HG03025 (cell line): ENCODE measurements around the gene CRABP1.

Experiments used
- ATAC-seq: cut with Tn5 transposase; IDR thresholded peaks from one replicate; pipeline ENCODE4 v1.9.1; 2021; ENCODE audit warnings: mild to moderate bottlenecking, moderate library complexity; ENCODE audit not compliant: unreplicated experiment, low FRiP score

CRABP1 gene

GRCh38 chr15:78316283-78317083, 23.7 kb upstream of the CRABP1 start:
- no peak for ATAC-seq

GRCh38 chr15:78317145-78317836, 22.9 kb upstream of the CRABP1 start:
- ATAC-seq: no peak

GRCh38 chr15:78319588-78319987, 20.6 kb upstream of the CRABP1 start:
- ATAC-seq: no peak

GRCh38 chr15:78320183-78320582, 20.0 kb upstream of the CRABP1 start:
- no peak for ATAC-seq

DNA sequence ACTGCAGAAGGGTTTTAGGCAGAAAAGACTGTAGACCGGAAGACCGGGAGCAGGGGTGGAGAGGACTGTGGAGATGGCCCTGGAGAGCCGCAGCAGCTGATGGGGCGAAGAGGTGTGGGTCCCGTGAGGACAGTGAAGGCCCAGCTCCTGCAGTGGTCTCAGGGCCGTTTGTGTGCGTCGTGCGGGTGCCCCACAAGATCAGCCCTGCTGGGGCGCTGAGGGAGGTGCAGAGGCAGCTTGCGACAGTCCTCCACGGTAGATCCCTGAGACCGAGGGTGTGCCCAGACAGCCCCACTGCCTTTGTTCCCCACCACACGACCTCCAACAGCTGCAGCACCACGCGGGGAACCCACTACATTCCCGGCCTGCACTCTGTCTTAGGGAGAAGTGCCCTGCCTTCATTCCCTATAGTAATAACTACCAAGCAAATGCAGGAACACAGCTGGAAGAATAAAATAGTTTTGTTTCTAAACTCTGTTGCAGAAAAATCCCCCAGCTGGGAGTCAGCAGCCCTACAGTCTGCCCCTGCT, 19.0 kb upstream of the CRABP1 start:
- ATAC-seq: no peak

DNA sequence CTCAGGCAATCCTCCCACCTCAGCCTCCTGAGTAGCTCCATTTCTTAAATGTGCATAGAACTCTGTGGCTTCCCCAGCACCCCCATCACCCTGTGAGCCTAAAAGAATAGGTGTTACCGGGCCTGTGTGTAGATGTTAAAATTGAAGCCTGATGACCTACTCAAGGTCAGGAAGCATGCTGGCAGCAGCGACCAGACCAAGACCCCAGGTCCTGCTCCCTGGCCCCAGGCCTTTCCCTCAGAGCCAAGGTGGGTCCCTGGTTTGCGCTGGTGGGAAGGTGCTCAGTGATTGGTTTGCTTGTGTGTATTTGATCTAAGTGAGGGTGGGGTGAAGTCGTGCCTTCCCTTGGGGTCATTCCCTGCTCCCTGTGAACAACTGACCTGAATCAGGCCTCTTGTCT, 18.4 kb upstream of the CRABP1 start:
- ATAC-seq: no peak

GRCh38 chr15:78322243-78322642, 17.9 kb upstream of the CRABP1 start:
- no peak for ATAC-seq

DNA sequence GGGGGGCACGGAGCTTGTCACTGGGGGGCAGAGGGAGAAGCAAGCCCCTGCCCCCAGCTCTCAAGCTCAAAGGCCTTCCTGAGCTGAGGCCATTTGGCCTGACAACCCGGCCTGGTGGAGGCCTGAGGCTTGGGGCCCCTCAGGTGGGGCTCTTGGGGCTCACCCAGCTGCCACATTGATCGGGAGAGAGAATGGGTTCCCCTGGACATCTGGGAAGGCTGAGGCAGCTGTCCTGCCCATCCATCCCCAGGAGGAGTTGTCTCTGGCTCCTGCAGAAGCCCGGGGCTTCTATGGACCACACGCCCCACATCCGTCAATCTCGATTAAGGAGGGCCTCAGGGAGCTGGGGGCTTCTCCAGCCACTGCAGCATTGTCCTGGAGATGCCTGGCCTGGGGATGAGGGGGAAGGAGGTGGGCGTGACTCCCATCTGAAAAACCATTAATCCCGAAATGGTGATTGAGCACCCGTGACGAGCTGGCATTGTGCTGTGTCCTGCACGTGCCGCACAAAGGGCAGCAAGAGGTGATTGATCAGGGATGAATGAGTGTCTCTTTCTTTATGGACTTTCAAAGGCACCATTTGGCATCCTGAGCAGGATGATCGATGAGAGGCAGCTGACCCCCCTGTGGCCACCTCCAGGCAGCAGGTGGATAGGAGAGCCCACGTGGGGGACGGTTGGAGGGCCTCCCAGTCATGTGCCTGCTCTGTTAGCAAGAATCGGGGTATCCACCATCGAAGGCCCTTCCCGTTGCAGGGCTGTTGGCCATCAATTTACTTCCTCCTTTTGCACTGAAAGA, 17.2 kb upstream of the CRABP1 start:
- ATAC-seq: no peak

DNA sequence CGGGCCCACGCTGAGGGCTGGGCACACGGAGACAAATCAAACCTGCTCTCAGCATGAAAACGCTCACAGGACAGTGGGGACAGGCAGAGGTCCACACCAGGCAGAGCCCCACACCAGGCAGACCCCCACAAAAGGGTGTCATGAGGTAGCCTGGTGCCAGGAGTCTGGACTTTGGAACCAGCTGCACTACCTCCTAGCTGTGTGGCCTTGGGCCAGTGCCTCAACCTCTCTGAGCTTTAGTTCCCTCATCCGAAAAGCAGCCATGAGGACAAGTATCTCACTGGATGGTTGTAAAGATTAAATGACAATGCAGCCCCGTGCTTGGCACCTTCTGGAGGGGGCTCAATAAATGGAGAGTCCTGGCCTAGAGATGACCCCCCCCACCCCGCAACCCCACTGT, 16.5 kb upstream of the CRABP1 start:
- ATAC-seq: no peak

DNA sequence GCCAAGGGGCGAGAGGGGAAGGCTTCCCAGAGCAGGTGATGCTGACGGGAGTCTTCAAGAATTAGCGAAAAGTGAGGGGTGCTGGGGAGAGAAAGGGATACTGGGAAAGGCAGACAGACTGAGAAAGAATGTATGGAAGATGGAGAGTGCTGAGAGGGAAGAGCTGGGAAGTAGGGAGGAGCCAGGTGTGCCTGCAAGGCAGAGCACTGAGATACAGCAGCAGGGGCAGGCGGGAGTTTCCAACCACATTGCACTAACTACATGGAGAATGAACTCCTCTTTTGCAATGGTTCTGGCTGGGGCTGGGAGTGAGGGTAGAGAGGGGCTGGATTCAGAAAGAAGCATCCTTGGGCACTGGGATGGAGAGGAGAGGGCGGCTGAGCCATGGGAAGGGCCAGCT, 16.0 kb upstream of the CRABP1 start:
- no peak for ATAC-seq

DNA sequence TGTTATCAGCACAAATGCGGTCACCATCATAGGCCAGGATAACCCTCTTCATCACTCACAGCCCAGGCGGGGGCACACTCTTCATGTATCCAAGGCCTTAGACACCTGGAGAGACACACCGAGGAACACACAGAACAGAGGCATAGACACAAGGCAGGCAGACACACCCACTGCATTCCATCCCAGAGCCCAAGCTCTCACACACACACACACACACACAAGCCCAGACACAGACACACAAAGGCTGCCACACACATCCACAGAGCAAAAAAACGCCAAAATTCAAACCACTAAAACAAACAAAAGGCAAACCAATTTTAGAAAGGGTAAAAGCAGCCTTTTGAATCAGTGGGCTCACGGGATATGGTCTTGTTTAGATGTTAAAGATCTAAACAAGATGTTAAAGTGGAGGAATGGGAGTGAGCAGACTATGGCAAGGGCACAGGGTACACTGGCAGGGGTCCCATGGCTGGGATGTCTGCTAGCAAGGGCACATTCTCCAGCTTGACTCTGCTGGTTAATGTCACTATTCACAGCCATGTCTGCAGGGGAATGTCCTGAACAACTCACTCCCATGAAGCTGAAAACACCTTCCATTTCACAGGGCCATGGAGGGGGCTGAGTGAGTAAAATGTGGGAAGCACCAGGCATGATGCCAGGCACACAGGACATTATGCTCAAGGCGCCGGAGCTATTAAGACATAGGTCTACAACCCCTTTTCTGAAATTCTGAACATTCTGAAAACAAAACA, 14.9 kb upstream of the CRABP1 start:
- no peak for ATAC-seq

- no peak for ATAC-seq
Measured at GRCh38 chr15:78327466-78327865, 12.7 kb upstream of the CRABP1 start.

- no peak for ATAC-seq
Measured at GRCh38 chr15:78329625-78330024, 10.5 kb upstream of the CRABP1 start.

DNA sequence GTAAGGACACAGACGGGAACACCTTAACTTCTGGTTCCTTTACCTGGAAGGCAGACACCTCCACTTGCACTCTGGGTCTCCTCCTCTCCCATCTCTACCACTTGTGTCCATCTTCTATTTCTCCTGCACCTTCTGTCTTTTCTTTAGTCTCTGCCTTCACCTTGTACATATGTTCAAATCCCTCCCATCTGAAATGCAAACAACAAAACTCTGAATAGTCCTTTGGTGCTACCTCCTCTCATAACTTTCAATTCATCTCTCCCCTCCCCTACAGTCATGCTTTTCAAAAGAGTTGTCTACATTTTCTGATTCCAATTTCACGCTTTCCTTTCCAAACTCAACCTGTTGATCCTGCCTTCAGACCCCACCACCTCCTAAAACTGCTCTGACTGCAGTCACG, 5.3 kb upstream of the CRABP1 start:
- no peak for ATAC-seq

GRCh38 chr15:78335985-78336384, 4.2 kb upstream of the CRABP1 start:
- no peak for ATAC-seq

DNA sequence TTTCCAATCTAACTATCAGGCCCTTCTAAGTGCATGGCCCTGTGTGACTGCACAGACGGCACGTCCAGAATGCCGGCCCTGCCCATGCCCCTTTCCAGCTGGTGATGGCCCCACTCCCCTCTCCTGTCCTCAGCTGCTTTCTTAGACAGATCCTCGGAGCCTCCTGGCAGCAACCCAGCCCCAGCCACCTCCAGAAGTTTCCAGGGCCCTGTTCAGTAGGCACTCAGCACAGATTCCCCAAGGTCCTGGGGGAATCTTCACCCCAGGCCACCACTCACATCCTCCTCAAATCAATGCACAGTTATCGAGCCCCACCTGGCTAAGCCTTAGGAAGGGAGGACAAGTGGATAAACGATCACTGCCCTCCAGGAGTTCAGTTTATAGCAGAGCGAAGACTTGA, 1.4 kb upstream of the CRABP1 start:
- ATAC-seq: no peak

DNA sequence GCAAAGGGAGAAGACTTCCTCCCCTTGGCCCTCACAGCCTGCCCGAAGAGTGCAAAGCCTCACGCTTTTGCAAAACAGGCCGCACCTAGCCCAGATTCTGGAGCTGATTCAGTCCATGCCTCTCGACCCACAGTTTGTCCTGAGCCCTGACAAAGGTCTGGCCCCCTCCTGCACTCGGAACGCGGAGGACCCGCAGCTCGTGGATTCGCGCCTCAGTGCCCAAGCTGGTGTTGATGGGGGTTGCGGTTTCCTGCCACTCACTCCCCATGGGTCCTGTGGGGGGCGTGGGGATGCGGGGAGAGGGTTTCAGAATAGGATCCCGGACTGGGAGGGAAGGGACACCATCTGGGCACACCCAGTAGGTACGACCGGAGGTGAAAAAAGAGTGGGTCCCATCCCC, 594 bp upstream of the CRABP1 start:
- no peak for ATAC-seq

- ATAC-seq: no peak
Measured at GRCh38 chr15:78341057-78341987, 1.2 kb downstream of the CRABP1 start.

DNA sequence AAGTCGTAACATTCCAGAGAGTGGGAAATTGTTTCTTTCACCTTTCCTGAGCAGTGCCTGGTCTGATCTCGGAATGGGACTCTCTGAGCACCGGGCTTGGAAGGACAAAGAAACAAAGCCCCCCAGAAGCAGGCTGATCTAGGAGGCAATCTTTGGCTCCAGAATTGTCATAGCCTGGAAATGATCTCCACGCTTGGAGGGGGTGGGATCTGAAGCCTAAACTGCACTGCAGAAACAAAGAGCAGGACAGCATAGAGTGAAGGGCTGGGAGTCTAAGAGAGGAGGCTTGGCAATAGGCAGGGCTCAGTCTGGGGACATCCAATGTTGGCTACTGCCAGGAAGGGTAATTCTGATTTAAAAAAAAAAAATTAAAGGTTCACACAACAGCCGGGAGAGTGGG, 1.9 kb downstream of the CRABP1 start:
- no peak for ATAC-seq
